Urinary bladder (tissue), 4 donors: Measurements from ENCODE around the gene TSSC4. TPM values are rescaled to one million over a fixed set of nuclear protein-coding genes. Genes with fewer than 3 reads are reported as not detected.
"Not testable (repeated sequence)": the region's sequence is repeated elsewhere in the genome, so short reads cannot be mapped to it uniquely, and the experiment has no call there.

ENCODE experiments used
- DNase-seq: peaks from one replicate; pipeline ENCODE4 v3.0.0-alpha.2; 2015; ENCODE audit errors: extremely low spot score
- H3K27ac ChIP-seq: one replicate; pipeline ENCODE4 v1.5.1; 2013; ENCODE audit warnings: low read depth, mild to moderate bottlenecking, moderate library complexity
- H3K36me3 ChIP-seq: one replicate; pipeline ENCODE4 v1.6.1; 2013; ENCODE audit warnings: mild to moderate bottlenecking, moderate library complexity; ENCODE audit not compliant: insufficient read depth
- H3K4me1 ChIP-seq: one replicate; pipeline ENCODE4 v1.6.1; 2013; ENCODE audit warnings: mild to moderate bottlenecking, moderate library complexity; ENCODE audit not compliant: insufficient read depth
- H3K4me3 ChIP-seq: one replicate; pipeline ENCODE4 v1.5.1; 2013; ENCODE audit warnings: low read depth, low read length
- WGBS: extraction: QIAGEN DNeasy Blood & Tissue Kit; methylation state at CpG from one replicate; pipeline ENCODE4 v1.1.7; 2013; 5-methylcytosine and 5-hydroxymethylcytosine counted together
- polyA plus RNA-seq: library from polyadenylated mRNA; stranded (reverse); fragments of 200-250 nt; gene quantifications from one replicate; pipeline ENCODE4 v1.2.3, GENCODE V29; 2013
- total RNA-seq: library from RNA; depleted of rRNA; stranded (reverse); fragments of >200 nt; gene quantifications from one replicate; pipeline ENCODE4 v1.2.3, GENCODE V29; 2014
- donor health status: healthy with polysubstance abuse.
- donor health status: healthy.

TSSC4 gene
- total and polyA plus RNA-seq, 2 donors: 16.6 to 61.7 TPM

GRCh38 chr11:2364386-2364785 lies 36.2 kb upstream of the TSSC4 start:
- not testable (repeated sequence) for H3K36me3 ChIP-seq, H3K27ac ChIP-seq, H3K4me3 ChIP-seq, H3K4me1 ChIP-seq, DNase-seq
- WGBS: 96% methylated on average over 12 of the region's 12 CpGs

DNA sequence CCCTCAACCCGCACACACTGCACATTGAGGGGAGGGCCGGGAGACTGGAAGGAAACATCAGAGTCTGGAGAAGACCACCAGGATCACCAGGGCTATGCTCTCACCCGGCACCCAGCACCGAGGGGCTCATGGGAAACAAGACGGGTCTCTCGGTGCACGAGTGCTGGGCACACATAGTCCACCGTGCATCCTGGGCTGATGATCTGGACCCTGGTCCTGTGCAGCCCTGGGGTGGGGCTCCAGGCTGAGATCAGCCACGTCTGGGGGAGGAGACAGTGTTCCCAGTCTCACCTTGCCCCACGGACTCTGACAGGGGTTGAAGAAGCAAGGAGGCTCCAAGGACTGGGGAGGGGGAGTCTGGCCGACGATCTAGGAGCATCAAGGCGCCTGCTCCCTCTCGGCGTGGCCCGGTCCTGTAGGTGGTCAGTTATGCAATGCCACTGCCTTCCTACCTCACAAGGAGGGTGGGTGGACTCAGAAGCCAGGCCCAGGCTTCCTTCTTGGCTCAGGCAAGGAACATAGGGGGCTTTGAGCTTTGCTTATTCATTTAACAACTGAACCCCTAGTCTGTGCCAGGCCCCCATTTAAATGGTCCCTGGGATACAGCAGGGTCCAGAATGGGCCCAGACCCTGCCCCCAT lies 34.9 kb upstream of the TSSC4 start:
- 90% methylated on average over 16 of the region's 16 CpGs for WGBS

GRCh38 chr11:2366276-2366675 lies 34.3 kb upstream of the TSSC4 start:
- Histone ChIP-seq H3K27ac (no peak overlapping the region), H3K36me3 (no peaks in the 10 kb centered on the region), H3K4me1 (no peaks in the 10 kb centered on the region), H3K4me3 (no peak overlapping the region)
- 50% methylated on average over 11 of the region's 11 CpGs for whole genome bisulfite sequencing
- no peak for DNase-seq

More for the DNA sequence above, 34.9 kb upstream of the TSSC4 start:
- no peak for DNase-seq
- H3K36me3 ChIP-seq: no peaks in the 10 kb centered on the region
- no peaks in the 10 kb centered on the region for H3K4me1 ChIP-seq
- H3K27ac ChIP-seq: no peak overlapping the region
- no peak overlapping the region for H3K4me3 ChIP-seq

DNA sequence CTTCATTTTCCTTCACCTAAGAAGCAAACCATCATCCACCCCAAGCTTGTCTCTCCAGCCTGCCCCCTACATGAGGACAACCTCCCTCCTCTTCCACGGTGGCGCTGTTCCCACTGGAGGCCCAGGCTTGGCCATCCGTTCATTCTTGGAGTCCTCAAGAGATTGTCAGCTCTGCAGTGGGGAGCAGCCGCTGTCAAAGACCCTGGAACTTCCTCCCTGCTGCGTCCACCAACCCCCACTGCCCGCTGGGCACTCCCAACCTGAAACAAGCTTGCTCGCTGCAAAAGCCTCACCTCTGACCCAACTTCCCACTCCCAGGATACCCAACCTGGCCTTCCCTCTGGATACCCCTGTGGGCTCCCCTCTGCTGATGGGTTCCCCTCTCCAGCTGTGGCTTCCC lies 33.8 kb upstream of the TSSC4 start:
- 89% methylated on average over 7 of the region's 7 CpGs for WGBS
- Histone ChIP-seq H3K27ac (no peak overlapping the region), H3K4me1 (no peaks in the 10 kb centered on the region), H3K4me3 (no peak overlapping the region), H3K36me3 (no peaks in the 10 kb centered on the region)
- DNase-seq: no peak

- DNase-seq: no peak
- 83% methylated on average over 17 of the region's 17 CpGs for WGBS
- Histone ChIP-seq H3K36me3 (no peaks in the 10 kb centered on the region), H3K27ac (no peak overlapping the region), H3K4me1 (no peaks in the 10 kb centered on the region), H3K4me3 (no peak overlapping the region)
These were observed 33.0 kb upstream of the TSSC4 start for GRCh38 chr11:2367266-2368160.

- Histone ChIP-seq H3K4me3 (no peak overlapping the region), H3K4me1 (no peaks in the 10 kb centered on the region), H3K36me3 (no peaks in the 10 kb centered on the region), H3K27ac (no peak overlapping the region)
- WGBS: 93% methylated on average over 7 of the region's 7 CpGs
- DNase-seq: no peak
These were observed 32.2 kb upstream of the TSSC4 start for GRCh38 chr11:2368178-2368850.

DNA sequence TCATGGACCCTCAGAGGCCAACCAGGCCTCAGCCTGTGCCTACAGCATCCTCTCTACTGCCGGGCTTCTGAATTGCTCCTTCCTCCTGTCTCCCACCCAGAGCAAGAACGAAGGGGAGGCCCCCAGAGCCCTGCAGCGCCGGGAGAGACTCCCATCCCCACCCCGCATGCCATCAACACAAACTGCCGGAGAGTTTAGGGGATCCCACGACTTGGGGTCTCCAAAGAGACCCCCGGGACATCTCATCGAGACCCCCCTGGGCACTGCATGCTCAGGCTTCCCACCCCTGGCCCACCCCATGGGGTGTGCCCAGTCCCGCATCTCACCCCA lies 31.7 kb upstream of the TSSC4 start:
- Histone ChIP-seq H3K4me1 (no peaks in the 10 kb centered on the region), H3K4me3 (no peak overlapping the region), H3K27ac (no peak overlapping the region), H3K36me3 (no peaks in the 10 kb centered on the region)
- DNase-seq: no peak
- WGBS: 93% methylated on average over 10 of the region's 10 CpGs

GRCh38 chr11:2369320-2369719 lies 31.2 kb upstream of the TSSC4 start:
- Histone ChIP-seq H3K27ac (no peak overlapping the region), H3K4me3 (no peak overlapping the region), H3K4me1 (no peaks in the 10 kb centered on the region), H3K36me3 (no peaks in the 10 kb centered on the region)
- 93% methylated on average over 12 of the region's 12 CpGs for WGBS
- DNase-seq: no peak

DNA sequence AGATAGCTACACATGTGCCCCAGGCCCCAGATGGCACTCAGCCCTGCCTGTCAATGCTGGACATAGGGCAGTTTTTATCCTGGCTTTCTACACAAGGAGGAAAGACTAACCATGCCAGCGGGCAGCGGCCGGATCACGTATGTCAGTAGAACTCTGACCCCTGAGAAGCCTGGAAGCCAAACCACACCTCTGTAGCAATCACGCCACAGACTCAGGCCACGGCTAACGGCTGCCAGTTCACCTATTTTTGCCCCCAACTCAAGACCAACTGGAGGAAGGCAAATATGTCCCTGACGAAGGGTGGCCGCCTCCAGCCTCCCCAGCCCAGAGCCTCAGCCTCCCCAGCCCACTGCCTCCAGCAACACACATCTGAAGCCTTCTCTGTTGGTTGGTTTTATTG lies 30.7 kb upstream of the TSSC4 start:
- Histone ChIP-seq H3K4me1 (no peaks in the 10 kb centered on the region), H3K4me3 (no peak overlapping the region), H3K27ac (no peak overlapping the region), H3K36me3 (no peaks in the 10 kb centered on the region)
- no peak for DNase-seq
- 89% methylated on average over 9 of the region's 9 CpGs for WGBS

DNA sequence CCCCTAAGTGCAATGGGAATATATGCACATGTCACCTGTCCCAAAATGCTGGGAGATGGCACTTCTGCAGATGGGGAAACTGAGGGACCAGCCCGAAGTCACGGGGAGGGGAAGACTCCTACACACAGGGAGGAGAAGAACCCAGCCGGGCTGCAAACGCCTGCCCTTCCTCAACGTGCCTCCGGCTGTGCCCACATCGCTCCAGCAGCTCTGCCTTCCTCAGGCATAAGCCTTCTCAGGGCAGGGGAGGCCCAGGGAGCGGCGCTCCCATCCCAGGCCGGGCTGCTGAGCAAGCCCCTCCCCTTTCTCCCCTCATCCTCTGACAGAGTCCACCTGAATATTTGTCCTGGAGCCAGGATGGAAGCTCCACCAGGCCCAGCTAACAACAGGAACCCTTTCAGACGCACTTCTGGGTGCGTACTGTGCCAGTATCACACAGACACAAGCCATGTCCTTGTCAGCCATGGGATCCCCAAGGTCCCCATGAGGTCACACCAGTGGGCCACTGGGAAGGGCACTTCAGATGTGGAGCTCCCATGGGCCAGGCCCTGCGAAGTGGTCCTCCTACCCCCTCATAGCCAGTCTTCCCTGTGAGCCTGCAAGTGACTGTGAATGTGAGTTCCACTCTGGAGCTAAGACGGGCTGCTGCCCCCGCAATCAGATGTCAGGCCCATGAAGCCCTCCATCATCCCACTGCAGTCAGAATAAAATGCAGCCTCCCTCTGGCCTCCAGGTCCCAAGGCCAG lies 25.9 kb upstream of the TSSC4 start:
- DNase-seq: no peak
- WGBS: 90% methylated on average over 15 of the region's 15 CpGs
- H3K27ac ChIP-seq: no peak overlapping the region
- H3K4me1 ChIP-seq: no peaks in the 10 kb centered on the region
- H3K36me3 ChIP-seq: no peaks in the 10 kb centered on the region
- no peak overlapping the region for H3K4me3 ChIP-seq

DNA sequence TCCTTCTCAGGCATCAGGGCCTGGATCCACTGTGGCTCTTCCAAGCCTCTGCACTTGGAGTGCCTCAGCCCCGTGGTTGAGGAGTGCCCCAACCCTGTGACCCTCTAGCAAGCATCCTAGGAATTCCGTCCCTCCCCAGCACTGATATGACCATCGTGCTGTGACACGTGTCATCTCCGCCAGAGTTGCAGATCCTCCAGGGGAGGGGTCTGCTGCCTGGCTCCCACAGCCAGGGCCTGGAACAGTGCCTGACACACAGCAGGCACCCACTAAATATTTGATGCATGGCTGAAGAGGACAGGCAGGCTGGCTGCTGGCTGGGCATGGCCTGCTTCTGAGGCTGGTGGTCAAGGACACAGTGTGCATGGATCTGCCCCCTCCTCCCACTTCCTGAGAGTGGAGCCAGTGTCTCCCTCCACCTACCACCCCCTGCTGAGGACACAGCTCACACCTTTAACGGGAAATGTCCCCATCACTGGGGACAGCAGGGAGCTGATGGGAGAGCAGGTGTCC lies 25.2 kb upstream of the TSSC4 start:
- Histone ChIP-seq H3K4me3 (no peak overlapping the region), H3K36me3 (no peaks in the 10 kb centered on the region), H3K27ac (no peak overlapping the region), H3K4me1 (no peaks in the 10 kb centered on the region)
- no peak for DNase-seq
- 74% methylated on average over 6 of the region's 6 CpGs for WGBS

- no peaks in the 10 kb centered on the region for H3K4me1 ChIP-seq
- no peak for DNase-seq
- H3K27ac ChIP-seq: no peak overlapping the region
- H3K4me3 ChIP-seq: no peak overlapping the region
- no peaks in the 10 kb centered on the region for H3K36me3 ChIP-seq
- WGBS: 83% methylated on average over 16 of the region's 16 CpGs
These were observed 24.5 kb upstream of the TSSC4 start for GRCh38 chr11:2375964-2376551.
